NT2/D1 (cell line): ENCODE measurements around the gene PHLPP1.

Source experiments
- DNase-seq: peaks from one replicate; pipeline ENCODE4 v3.0.0-alpha.2; 2011; ENCODE audit warnings: low read depth, low spot score
- H3K27me3 ChIP-seq: 2 replicates; pipeline ENCODE4 v1.6.0; 2011; ENCODE audit warnings: mild to moderate bottlenecking; ENCODE audit not compliant: insufficient read length, insufficient read depth
- H3K36me3 ChIP-seq: 2 replicates; pipeline ENCODE4 v1.6.1; 2011; ENCODE audit warnings: mild to moderate bottlenecking, low read length, mixed read lengths; ENCODE audit not compliant: insufficient read depth, insufficient read length
- H3K4me1 ChIP-seq: 2 replicates; pipeline ENCODE4 v1.5.1; 2011; ENCODE audit not compliant: insufficient read depth, insufficient read length
- H3K4me3 ChIP-seq: 2 replicates; pipeline ENCODE4 v1.5.1; 2011; ENCODE audit warnings: low read depth; ENCODE audit not compliant: insufficient read length
- H3K9ac ChIP-seq: 2 replicates; pipeline ENCODE4 v1.6.0; 2011; ENCODE audit warnings: low read depth; ENCODE audit not compliant: insufficient read length
- H3K9me3 ChIP-seq: 2 replicates; pipeline ENCODE4 v1.5.1; 2011; ENCODE audit warnings: mild to moderate bottlenecking, low read length; ENCODE audit not compliant: insufficient read depth
- SUZ12 ChIP-seq: IDR thresholded peaks from 2 replicates; pipeline ENCODE4 v1.6.1; 2011; ENCODE audit not compliant: insufficient read length, insufficient read depth; ENCODE audit errors: extremely low read depth
- YY1 ChIP-seq: IDR thresholded peaks from 2 replicates; pipeline ENCODE4 v1.6.1; 2011; ENCODE audit not compliant: insufficient read length, insufficient read depth
- ZNF274 ChIP-seq: IDR thresholded peaks from 2 replicates; pipeline ENCODE4 v1.6.1; 2011; ENCODE audit warnings: mild to moderate bottlenecking, low read depth, low read length

Gene PHLPP1

DNA sequence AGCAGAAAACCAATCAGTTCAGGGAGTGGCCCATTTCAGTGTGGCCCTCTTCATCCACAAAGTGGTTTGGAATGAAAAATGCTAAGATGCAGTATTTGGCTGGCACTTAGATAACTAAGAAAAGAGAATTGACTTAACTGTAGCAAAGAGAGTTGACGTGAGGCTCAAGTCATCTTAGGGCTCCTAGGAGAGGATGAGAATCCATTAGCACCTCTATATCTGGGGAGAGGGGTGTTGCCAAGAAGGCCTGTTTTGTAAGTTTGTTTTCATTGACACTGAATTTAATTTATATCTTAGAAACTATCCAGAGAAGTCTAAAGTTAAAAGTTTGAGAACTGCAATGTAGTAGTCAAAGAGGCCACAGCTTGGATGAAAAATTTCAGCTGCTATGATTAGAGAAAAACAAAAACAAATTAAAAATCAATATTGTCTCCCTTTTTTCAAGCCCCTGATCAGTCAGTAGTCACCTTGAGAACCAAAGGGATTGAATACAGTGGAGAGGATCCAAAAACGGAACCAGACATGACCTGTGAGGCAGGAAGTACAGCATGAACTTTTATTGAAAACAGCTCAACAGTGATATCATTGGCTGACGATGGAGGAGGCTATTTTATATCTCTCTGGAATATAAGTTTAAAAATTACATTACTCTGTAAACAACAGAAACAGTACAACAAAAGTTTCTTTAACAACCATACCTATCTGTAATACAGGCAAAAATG lies 52.7 kb downstream of the PHLPP1 start:
- Histone ChIP-seq H3K4me3 (no peak overlapping the region), H3K4me1 (no peaks in the 10 kb centered on the region), H3K36me3 (no peaks in the 10 kb centered on the region), H3K27me3 (no peaks in the 10 kb centered on the region), H3K9me3 (no peaks in the 10 kb centered on the region), H3K9ac (no peak overlapping the region)
- DNase-seq, result no peak
- TF ChIP-seq YY1 (no peak), SUZ12 (no peak), ZNF274 (no peak)

DNA sequence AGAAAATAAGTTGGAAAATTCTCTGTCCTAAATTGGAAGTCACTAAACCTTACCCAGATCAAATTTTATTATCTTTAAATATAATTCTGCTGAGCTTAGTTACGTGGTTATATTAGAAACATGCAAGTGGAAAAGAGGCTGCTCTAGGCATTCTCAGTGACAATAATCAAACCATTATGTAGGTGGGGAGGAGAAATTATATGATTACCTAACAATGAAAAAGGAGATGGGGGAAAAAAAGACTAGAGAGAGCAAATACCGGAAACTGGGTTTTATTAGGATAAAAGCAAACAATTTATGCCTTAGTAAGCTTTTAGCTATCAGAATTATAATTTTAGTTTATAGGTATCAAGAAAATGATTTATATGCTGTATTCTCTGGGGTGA lies 53.2 kb downstream of the PHLPP1 start:
- no peak for TF ChIP-seq ZNF274
- no peak for TF ChIP-seq SUZ12
- TF ChIP-seq YY1, result no peak
- H3K4me1 ChIP-seq, result no peaks in the 10 kb centered on the region
- no peaks in the 10 kb centered on the region for H3K27me3 ChIP-seq
- H3K9me3 ChIP-seq, result no peaks in the 10 kb centered on the region
- no peak for DNase-seq
- no peak overlapping the region for H3K9ac ChIP-seq
- no peaks in the 10 kb centered on the region for H3K36me3 ChIP-seq
- no peak overlapping the region for H3K4me3 ChIP-seq

DNA sequence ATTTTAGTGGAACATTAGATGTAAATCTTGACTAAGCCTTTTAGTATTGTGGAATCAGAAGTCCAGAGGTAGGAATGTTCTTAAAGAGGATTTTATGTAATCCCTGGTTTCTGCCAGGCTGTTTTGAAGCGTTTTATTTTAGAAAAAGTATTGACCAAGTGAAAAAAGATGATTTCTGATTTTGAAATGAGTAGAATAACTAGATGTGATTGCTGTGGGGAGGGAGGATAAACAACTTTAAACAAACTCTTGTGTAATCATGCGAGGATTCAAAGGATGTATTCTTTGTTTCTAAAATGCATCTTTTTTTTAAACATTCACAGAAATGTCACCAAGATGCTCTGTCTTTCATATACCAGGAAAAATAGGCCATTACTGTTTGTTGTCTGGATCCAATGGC lies 53.9 kb downstream of the PHLPP1 start:
- Histone ChIP-seq H3K36me3 (no peaks in the 10 kb centered on the region), H3K27me3 (no peaks in the 10 kb centered on the region), H3K4me1 (no peaks in the 10 kb centered on the region), H3K9ac (no peak overlapping the region), H3K4me3 (no peak overlapping the region), H3K9me3 (no peaks in the 10 kb centered on the region)
- no peak for DNase-seq
- TF ChIP-seq YY1, result no peak

DNA sequence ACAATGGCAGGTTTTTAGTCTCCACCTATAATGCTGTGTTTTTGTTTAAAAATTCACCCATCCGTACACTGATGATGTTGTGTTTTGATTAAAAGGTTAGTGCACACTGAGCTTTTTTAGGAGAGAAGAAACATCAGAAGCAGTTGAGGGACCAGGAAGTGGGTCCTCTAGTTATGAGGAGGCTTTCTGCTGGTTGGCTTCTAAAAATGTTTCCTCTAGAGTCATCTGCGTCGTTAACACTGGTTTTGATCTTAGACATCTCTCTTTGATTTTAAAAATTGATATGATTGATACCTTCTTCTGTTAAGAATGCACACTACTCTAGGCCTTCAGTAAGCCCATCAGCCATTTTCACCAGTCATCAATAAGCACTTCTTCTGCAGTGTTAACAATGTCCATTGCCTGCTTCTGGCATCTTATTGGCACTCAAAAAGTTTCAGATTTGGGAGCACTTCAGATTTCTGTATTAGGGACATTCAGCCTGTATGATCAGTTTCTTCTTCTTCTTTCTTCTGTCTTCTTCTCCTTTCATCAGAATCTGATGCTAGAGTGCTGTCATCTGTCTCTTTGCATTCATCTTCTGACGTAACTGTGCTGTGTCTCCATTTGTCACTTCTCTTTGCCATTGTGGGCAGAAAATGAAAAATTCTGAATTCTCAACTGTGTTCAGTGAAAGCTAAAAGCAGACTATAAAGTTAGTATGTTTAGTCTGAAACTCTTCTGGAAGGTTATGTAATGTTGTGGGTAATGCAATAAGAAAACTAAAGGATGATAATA lies 56.3 kb downstream of the PHLPP1 start:
- no peaks in the 10 kb centered on the region for H3K27me3 ChIP-seq
- H3K9ac ChIP-seq, result no peak overlapping the region
- H3K4me3 ChIP-seq, result no peak overlapping the region
- no peaks in the 10 kb centered on the region for H3K4me1 ChIP-seq
- no peaks in the 10 kb centered on the region for H3K9me3 ChIP-seq
- TF ChIP-seq SUZ12, result no peak
- TF ChIP-seq YY1, result no peak
- TF ChIP-seq ZNF274, result no peak
- no peaks in the 10 kb centered on the region for H3K36me3 ChIP-seq
- no peak for DNase-seq

DNA sequence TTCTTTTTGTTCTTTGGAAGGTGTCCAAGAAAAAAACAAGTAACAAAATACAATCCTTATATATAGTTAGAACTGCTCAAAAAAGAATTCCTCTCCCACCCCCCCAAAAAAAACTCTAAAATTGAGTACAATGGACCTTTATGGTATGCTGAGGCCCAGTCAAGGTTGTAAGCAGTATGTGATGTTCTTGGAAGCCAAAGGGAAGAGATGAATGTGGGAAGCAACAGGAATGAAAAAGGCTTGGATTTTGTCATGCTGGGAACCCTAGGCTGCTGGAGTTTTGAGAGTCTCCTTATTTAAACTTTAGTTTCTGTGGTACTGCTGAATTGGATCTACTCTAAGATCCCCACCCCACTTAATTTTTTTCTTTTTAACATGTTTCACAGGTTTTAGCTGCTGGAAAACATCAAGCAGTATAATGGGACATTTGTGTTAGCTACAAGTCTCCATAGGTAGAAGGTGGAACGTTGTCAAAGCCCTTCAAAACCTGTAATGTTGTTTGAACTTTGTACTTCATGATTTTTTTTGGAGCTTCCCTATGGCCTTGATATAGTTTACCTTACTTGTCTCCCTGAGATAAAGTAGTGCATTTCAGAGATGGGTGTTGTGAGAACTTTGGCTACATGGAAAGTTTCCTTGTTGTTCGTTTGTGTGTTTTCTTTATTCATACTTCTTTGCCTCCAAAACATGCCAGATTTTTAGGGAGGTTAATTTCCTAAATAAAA lies 57.7 kb downstream of the PHLPP1 start:
- Histone ChIP-seq H3K4me1 (no peaks in the 10 kb centered on the region), H3K9ac (no peak overlapping the region), H3K27me3 (no peaks in the 10 kb centered on the region), H3K36me3 (no peaks in the 10 kb centered on the region), H3K4me3 (no peak overlapping the region), H3K9me3 (no peaks in the 10 kb centered on the region)
- no peak for DNase-seq
- TF ChIP-seq ZNF274 (no peak), YY1 (no peak), SUZ12 (no peak)

DNA sequence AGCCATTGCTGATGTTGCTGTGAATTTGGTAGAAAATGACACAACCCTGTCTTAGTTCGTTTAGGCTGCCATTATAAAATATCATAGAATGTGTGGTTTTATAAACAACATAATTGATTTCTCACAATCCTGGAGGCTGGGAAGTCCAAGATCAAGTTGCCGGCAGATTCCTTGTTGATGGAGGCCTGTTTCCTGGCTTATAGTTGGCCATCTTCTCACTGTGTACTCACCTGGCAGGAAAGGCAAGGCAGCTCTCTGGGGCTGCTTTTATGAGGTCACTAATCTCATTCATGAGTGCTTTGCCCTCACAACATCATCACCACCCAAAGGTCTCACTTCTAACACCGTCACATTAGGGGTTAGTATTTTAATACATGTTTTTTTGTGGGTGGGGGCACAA lies 58.4 kb downstream of the PHLPP1 start:
- Histone ChIP-seq H3K4me3 (no peak overlapping the region), H3K4me1 (no peaks in the 10 kb centered on the region), H3K9ac (no peak overlapping the region), H3K36me3 (no peaks in the 10 kb centered on the region), H3K27me3 (no peaks in the 10 kb centered on the region), H3K9me3 (no peaks in the 10 kb centered on the region)
- TF ChIP-seq SUZ12, result no peak
- no peak for TF ChIP-seq ZNF274
- no peak for TF ChIP-seq YY1
- no peak for DNase-seq

DNA sequence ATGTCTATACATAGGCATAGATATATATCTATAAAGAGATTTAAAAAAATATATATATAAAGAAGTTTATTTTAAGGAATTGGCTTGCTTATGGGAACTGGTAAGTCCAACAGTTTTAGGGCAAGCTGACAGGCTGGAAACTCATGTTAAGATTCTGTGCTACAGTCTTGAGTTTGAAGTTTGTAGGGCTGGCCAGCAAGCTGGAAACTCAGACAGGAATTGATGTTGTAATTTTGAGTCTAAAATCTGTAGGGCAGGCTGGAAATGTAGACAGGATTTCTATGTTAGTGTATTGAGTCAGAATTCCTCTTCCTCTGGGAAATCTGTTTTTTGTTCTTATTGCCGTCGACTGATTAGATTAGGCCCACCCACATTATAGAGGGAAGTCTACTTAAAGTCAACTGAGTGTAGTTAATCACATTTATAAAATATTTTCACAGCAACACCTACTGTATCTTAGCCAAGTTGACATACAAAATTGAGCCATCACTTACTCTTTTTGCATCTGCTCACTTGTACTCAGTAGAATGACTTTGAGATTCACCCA lies 60.8 kb downstream of the PHLPP1 start:
- H3K36me3 ChIP-seq, result no peaks in the 10 kb centered on the region
- H3K9me3 ChIP-seq, result no peaks in the 10 kb centered on the region
- DNase-seq, result no peak
- no peak overlapping the region for H3K9ac ChIP-seq
- no peaks in the 10 kb centered on the region for H3K27me3 ChIP-seq
- H3K4me3 ChIP-seq, result no peak overlapping the region
- H3K4me1 ChIP-seq, result no peaks in the 10 kb centered on the region
- TF ChIP-seq YY1 (no peak), SUZ12 (no peak), ZNF274 (no peak)
